Activated naive CD4-positive, alpha-beta T cell treated with anti-CD3 and anti-CD28 coated beads, Interleukin-2, amount 10 ng/mL, durations not matched to agents 7 days and 5 days (primary cell): Measurements from ENCODE around the gene PCID2.

ENCODE experiments used
- CTCF ChIA-PET: fragments of 350-600 bp; sonication (Branson Sonifier 250); formaldehyde crosslinking; loops from one replicate; lab custom pipeline; 2021; ENCODE audit warnings: antibody characterized with exemption; lab: Charles Lee
- DNase-seq: peaks from one replicate; pipeline ENCODE4 v3.0.0-alpha.2; 2020
- H3K27ac Mint-ChIP-seq: one replicate; pipeline ENCODE4 v1.8.0; 2021; ENCODE audit warnings: mild to moderate bottlenecking, moderate library complexity, mixed read lengths
- H3K27me3 Mint-ChIP-seq: one replicate; pipeline ENCODE4 v1.8.0; 2021; ENCODE audit warnings: mild to moderate bottlenecking, mixed read lengths
- H3K36me3 Mint-ChIP-seq: one replicate; pipeline ENCODE4 v1.8.0; 2021; ENCODE audit warnings: mixed read lengths
- H3K4me1 Mint-ChIP-seq: one replicate; pipeline ENCODE4 v1.8.0; 2021; ENCODE audit warnings: mixed read lengths
- H3K4me3 Mint-ChIP-seq: one replicate; pipeline ENCODE4 v1.8.0; 2021; ENCODE audit warnings: mild to moderate bottlenecking, moderate library complexity, mixed read lengths
- H3K9me3 Mint-ChIP-seq: one replicate; pipeline ENCODE4 v1.8.0; 2021; ENCODE audit warnings: mixed read lengths

The PCID2 gene

DNA sequence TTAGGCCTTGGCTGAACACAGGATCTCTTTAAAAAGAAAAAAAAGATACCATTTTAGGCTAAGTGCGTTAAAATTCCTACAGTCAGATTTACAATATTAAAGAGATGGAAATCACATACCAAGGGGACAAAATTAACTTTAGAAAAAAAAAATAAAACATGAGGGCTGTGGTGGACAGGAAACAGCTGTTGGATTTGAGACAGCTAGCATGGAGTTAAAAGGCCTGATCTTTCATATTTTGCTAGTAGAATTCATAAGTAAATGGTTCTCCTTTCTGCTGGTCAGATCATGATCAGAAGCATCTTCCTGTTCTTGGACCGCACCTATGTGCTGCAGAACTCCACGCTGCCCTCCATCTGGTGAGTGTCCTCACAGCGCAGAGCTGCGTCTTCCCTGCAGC, 20.7 kb upstream of the PCID2 start:
- H3K27ac Mint-ChIP-seq = no peak overlapping the region

DNA sequence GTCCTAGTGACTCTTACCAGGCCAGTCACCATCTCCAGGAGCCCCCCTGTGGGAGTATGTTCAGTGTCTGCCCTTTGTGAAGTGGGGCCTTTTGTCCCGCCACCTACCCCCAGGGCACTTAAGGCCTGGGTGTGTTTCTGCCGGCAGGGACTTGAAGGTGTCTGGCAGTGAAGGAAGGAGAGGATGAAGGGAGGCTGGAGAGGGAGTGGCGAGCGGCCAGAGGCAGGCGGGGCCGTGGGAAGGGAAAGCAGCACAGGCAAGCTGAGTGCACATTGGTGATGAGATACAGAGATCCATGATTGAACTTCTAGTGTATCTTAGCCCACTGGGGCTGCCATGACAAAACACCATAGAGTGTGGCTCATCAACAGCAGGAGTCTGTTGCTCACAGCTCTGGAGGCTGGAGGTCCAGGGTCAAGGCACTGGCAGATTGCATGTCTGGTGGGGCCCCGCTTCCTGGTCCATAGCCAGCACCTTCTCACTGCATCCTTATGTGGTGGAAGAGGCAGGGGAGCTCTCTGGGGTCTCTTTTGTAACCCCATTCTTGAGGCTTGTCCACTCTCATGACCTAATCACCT, 18.5 kb upstream of the PCID2 start:
- Mint-ChIP-seq H3K27me3 (no peaks in the 10 kb centered on the region), H3K27ac (peak overlapping the region; percentile 65), H3K4me3 (no peak overlapping the region), H3K4me1 (peaks cover 3% of the 10 kb centered on the region), H3K36me3 (peaks cover 51% of the 10 kb centered on the region), H3K9me3 (no peaks in the 10 kb centered on the region)
- DNase-seq = no peak
- CTCF ChIA-PET = no interaction called here

More for the DNA sequence above, 20.7 kb upstream of the PCID2 start:
- CTCF ChIA-PET = no interaction called here
- H3K4me3 Mint-ChIP-seq = no peak overlapping the region
- no peaks in the 10 kb centered on the region for H3K9me3 Mint-ChIP-seq
- H3K27me3 Mint-ChIP-seq = no peaks in the 10 kb centered on the region
- DNase-seq = no peak
- H3K36me3 Mint-ChIP-seq = peaks cover 48% of the 10 kb centered on the region
- H3K4me1 Mint-ChIP-seq = no peaks in the 10 kb centered on the region

- Mint-ChIP-seq H3K36me3 (peaks cover 55% of the 10 kb centered on the region), H3K4me3 (no peak overlapping the region), H3K4me1 (peaks cover 4% of the 10 kb centered on the region), H3K27me3 (no peaks in the 10 kb centered on the region), H3K9me3 (no peaks in the 10 kb centered on the region), H3K27ac (no peak overlapping the region)
- CTCF ChIA-PET = no interaction called here
- DNase-seq = no peak
Measured at GRCh38 chr13:113225515-113225914, 17.0 kb upstream of the PCID2 start.

GRCh38 chr13:113224486-113224885, 16.0 kb upstream of the PCID2 start:
- Mint-ChIP-seq H3K36me3 (peaks cover 55% of the 10 kb centered on the region), H3K27ac (no peak overlapping the region)

GRCh38 chr13:113223070-113223469, 14.6 kb upstream of the PCID2 start:
- DNase-seq = no peak
- Mint-ChIP-seq H3K4me3 (no peak overlapping the region), H3K27ac (no peak overlapping the region), H3K36me3 (peaks cover 49% of the 10 kb centered on the region), H3K27me3 (no peaks in the 10 kb centered on the region), H3K9me3 (no peaks in the 10 kb centered on the region), H3K4me1 (peaks cover 4% of the 10 kb centered on the region)
- CTCF ChIA-PET = no interaction called here

More at GRCh38 chr13:113224486-113224885, 16.0 kb upstream of the PCID2 start:
- no peak for DNase-seq
- Mint-ChIP-seq H3K9me3 (no peaks in the 10 kb centered on the region), H3K27me3 (no peaks in the 10 kb centered on the region), H3K4me1 (peaks cover 4% of the 10 kb centered on the region), H3K4me3 (no peak overlapping the region)
- CTCF ChIA-PET = no interaction called here

GRCh38 chr13:113220877-113221276, 12.4 kb upstream of the PCID2 start:
- Mint-ChIP-seq H3K4me3 (no peak overlapping the region), H3K27me3 (no peaks in the 10 kb centered on the region), H3K36me3 (peaks cover 38% of the 10 kb centered on the region), H3K4me1 (peaks cover 7% of the 10 kb centered on the region), H3K9me3 (no peaks in the 10 kb centered on the region), H3K27ac (no peak overlapping the region)
- DNase-seq = peak; percentile 43
- CTCF ChIA-PET = no interaction called here

GRCh38 chr13:113220141-113220598, 11.7 kb upstream of the PCID2 start:
- peaks cover 7% of the 10 kb centered on the region for H3K4me1 Mint-ChIP-seq
- no peaks in the 10 kb centered on the region for H3K27me3 Mint-ChIP-seq
- peak overlapping the region; percentile 30 for H3K27ac Mint-ChIP-seq
- peaks cover 38% of the 10 kb centered on the region for H3K36me3 Mint-ChIP-seq
- H3K9me3 Mint-ChIP-seq = no peaks in the 10 kb centered on the region
- H3K4me3 Mint-ChIP-seq = no peak overlapping the region
- CTCF ChIA-PET = no interaction called here
- no peak for DNase-seq

DNA sequence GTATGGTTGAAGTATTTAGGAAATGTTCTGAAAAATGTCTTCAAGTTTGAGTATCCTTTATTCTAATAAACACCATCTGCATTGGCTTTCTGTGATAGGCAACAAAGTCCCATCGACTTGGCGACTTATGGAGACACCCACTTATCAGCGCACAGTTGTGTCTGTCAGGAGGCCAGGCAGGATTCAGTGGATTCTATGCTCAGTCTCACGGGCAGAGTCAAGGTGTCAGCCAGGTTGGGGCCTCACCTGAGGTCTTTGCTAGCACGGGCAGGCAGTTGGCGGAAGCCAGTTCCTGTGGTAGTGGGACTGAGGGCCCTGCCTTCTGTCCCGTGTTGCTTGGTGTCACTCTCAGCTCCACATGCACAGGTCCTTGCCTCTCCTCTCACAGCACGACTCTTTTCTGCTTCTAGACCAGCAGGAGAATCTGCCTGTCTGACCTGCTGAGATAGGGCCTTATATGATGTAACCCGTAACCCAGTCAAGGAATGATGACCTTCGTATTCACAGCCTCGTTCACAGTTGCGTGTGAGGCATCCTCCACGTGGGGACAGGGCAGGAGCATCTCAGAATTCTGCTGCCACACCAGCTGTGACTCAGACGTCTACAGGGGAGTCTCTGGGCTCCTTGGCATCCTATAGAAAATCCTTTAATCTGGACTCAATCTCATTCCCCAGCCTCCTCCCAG, 10.9 kb upstream of the PCID2 start:
- peaks cover 7% of the 10 kb centered on the region for H3K4me1 Mint-ChIP-seq
- no peak overlapping the region for H3K4me3 Mint-ChIP-seq
- no peaks in the 10 kb centered on the region for H3K27me3 Mint-ChIP-seq
- no peak overlapping the region for H3K27ac Mint-ChIP-seq
- CTCF ChIA-PET = no interaction called here
- DNase-seq = no peak
- H3K36me3 Mint-ChIP-seq = peaks cover 32% of the 10 kb centered on the region
- H3K9me3 Mint-ChIP-seq = no peaks in the 10 kb centered on the region

DNA sequence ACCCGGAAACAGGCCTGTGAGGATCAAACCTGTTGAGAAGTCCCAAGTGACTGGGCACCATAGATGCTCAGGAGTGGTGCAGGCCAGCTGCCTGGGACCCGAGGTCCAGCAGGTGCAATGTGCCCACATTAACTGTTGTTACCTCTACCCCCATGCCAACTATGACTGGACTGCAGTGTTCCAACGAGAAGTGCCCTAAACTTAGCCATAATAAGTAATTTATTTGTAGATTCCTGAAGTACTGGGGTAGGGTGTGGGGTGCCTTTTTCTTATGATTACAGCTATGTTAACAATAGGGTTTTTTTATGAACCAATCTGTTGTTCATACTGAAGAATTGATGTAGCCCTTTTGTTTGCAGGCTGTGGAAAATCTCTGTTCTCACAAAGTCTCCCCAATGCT, 10.1 kb upstream of the PCID2 start:
- H3K27ac Mint-ChIP-seq = no peak overlapping the region
- peaks cover 27% of the 10 kb centered on the region for H3K36me3 Mint-ChIP-seq
- CTCF ChIA-PET = no interaction called here
- no peak overlapping the region for H3K4me3 Mint-ChIP-seq
- no peaks in the 10 kb centered on the region for H3K27me3 Mint-ChIP-seq
- H3K9me3 Mint-ChIP-seq = no peaks in the 10 kb centered on the region
- H3K4me1 Mint-ChIP-seq = peaks cover 13% of the 10 kb centered on the region
- no peak for DNase-seq

DNA sequence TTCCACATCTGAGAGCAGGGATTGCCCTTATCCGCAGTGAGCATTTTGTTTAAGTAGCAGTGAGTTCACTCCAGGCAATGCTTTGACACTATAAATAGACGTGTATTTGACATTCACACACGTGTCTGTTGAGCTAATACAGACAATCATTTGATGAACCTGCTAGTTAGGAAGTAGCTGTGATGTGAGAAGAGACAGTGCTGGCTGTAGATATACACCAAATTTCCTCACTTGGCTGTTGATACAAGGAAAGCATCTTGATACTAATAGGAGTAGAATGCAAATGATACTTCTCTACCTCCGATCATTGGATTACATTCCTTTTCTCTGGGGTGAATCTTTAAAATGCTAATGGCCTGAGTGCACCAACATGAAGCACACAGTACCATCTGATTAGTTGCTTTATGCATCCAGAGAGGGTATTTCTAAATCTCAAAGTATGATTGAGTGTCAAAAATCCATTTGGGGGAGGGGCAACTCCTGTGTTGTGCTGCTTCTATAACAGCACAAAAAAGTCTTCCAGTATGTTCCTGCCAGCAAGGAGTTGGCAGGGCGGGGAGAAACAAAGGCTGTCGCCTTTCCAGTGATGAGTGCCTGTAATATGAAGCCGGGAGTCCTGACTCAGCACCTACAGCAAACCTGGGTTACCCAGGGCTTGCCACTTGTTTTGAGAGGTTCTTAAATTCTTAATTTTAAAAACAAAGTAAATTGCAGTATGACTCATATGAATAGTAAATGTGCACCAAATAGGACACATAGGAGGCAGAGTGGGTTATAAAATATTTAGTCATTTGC, 8.0 kb upstream of the PCID2 start:
- Mint-ChIP-seq H3K36me3 (peaks cover 21% of the 10 kb centered on the region), H3K9me3 (no peaks in the 10 kb centered on the region), H3K27me3 (no peaks in the 10 kb centered on the region), H3K27ac (peak overlapping the region; percentile 2), H3K4me3 (no peak overlapping the region), H3K4me1 (peaks cover 26% of the 10 kb centered on the region)
- DNase-seq = no peak
- CTCF ChIA-PET = interaction anchor here (0.9 kb wide), 1 partner anchor 114 kb away, joined by 3 read pairs; no protein-coding TSS in a partner anchor

DNA sequence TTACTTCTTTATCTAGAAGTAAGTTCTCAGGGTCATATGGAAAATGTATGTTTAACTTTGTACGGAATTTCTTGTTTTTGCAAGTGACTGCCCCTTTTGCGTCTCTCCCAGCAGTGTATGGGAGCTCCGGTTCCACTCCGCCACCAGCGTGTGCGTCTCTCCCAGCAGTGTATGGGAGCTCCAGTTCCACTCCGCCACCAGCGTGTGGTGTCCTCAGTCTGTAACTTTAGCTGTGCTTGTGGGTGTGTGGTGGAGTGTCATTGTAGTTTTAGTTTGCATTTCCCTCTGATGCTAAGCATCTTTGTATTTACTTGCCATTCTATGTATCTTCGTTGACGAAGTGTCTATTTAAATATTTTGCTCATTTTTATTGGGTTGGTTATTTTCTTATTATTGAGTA, 3.3 kb upstream of the PCID2 start:
- peaks cover 40% of the 10 kb centered on the region for H3K4me1 Mint-ChIP-seq
- peak overlapping the region; percentile 63 for H3K27ac Mint-ChIP-seq
- no peaks in the 10 kb centered on the region for H3K9me3 Mint-ChIP-seq
- peak; percentile 38 for DNase-seq
- peak overlapping the region; percentile 77 for H3K4me3 Mint-ChIP-seq
- CTCF ChIA-PET = no interaction called here
- no peaks in the 10 kb centered on the region for H3K27me3 Mint-ChIP-seq
- H3K36me3 Mint-ChIP-seq = peaks cover 27% of the 10 kb centered on the region

DNA sequence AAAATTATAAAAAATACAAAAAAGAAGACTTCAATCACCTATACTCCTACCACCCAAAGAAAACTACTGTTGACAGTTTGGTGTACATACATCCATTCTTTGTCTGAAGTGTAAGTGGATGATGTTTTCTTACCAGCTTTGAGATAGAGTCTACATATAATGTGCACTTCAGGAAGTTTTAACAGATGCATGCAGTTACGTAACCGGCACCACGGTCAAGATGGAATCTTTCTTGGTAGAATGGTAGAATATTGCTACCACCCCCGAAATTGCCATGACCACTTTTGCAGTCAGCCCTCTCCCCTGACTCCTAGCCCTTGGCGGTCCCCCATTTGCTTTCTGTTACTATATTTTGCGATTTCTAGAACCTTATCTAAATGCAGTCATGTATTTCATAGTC, 2.4 kb upstream of the PCID2 start:
- H3K27ac Mint-ChIP-seq = peak overlapping the region; percentile 86
- peaks cover 33% of the 10 kb centered on the region for H3K36me3 Mint-ChIP-seq
- CTCF ChIA-PET = no interaction called here
- H3K27me3 Mint-ChIP-seq = no peaks in the 10 kb centered on the region
- DNase-seq = no peak
- H3K4me3 Mint-ChIP-seq = peak overlapping the region; percentile 77
- no peaks in the 10 kb centered on the region for H3K9me3 Mint-ChIP-seq
- peaks cover 50% of the 10 kb centered on the region for H3K4me1 Mint-ChIP-seq

DNA sequence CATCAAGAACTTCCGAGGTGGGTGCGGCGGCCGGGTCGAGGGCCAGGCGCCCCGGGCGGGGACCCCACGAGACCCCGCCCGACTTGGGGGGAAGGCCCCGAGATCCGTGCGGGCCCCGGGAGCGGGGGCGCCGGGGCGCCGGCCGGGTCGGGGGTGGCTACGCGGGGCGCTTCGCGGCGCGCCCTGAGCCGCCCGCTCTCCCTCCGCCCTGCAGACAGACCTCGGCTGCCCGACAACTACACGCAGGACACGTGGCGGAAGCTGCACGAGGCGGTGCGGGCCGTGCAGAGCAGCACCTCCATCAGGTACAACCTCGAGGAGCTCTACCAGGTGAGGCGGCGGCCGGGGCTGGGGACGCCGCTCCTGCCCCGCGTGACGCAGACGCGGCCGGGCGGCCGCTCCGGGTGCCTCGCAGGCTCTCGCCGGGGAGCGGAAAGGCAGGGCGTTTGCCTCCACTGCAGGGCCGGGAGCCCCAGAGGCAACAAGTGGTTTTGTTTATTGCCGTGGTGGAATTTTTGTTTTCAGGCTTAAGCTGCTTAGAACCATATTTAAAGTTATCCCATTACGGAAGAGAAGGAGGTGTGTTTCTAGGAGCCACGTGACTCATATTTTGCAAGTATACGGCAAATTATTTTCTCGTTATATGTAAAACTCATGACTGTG, 1.4 kb upstream of the PCID2 start:
- Mint-ChIP-seq H3K9me3 (no peaks in the 10 kb centered on the region), H3K36me3 (peaks cover 40% of the 10 kb centered on the region), H3K27me3 (no peaks in the 10 kb centered on the region), H3K27ac (peak overlapping the region; percentile 86), H3K4me1 (peaks cover 59% of the 10 kb centered on the region), H3K4me3 (peak overlapping the region; percentile 77)
- DNase-seq = peak; percentile 87
- CTCF ChIA-PET = interaction anchor here (0.8 kb wide), 1 partner anchor 9 kb away, joined by 5 read pairs; no protein-coding TSS in a partner anchor

DNA sequence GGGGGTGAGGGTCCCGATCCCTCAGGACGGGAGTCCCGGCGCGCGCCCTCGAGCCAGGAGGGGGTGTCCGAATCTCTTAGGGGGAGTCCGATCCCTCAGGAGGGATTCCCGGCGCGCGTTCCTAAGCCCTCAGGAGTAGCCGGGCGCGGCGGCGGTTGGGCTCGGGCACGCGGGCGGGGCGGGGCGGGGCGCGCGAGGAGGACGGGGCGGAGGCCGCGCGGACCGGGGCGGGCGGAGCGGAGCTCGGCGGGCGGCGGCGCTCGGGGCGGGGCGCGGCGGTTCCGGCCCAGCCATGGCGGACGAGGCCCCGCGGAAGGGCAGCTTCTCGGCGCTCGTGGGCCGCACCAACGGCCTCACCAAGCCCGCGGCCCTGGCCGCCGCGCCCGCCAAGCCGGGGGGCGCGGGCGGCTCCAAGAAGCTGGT, 878 bp upstream of the PCID2 start, which contains the start of gene CUL4A:
Gene CUL4A (plus strand): TSS at position 278 of the 423 bp plus-strand sequence. CDS start 15 bp downstream, at position 293.
- peaks cover 62% of the 10 kb centered on the region for H3K4me1 Mint-ChIP-seq
- no peaks in the 10 kb centered on the region for H3K9me3 Mint-ChIP-seq
- peaks cover 40% of the 10 kb centered on the region for H3K36me3 Mint-ChIP-seq
- no peaks in the 10 kb centered on the region for H3K27me3 Mint-ChIP-seq
- peak within 1 kb of the TSS; percentile 94 for H3K27ac Mint-ChIP-seq
- DNase-seq = peak; percentile 80
- H3K4me3 Mint-ChIP-seq = peak within 1 kb of the TSS; percentile 86
- CTCF ChIA-PET = interaction anchor here (0.8 kb wide), 1 partner anchor 8 kb away, joined by 5 read pairs; no protein-coding TSS in a partner anchor
